ENCODE results near the gene STAC2. TPM values are rescaled to one million over a fixed set of nuclear protein-coding genes. Genes with fewer than 3 reads are reported as not detected.
A peak's percentile ranks its signal among the peaks of the same experiment; 100 is the strongest.

The STAC2 gene
- total RNA-seq, 1 donor from 2014 or later = 0.98 TPM

GRCh38 chr17:39205112-39205526, 20.6 kb downstream of the STAC2 start:
- TF ChIP-seq CTCF (IDR thresholded peaks at IDR 0.05) = no peak
- no peak for TF ChIP-seq POLR2A (IDR thresholded peaks at IDR 0.05)
- TF ChIP-seq POLR2AphosphoS5 (IDR thresholded peaks at IDR 0.05; ENCODE audit: insufficient read depth in 1 of 2, low read depth in 1 of 2) = no peak
- DNase-seq (ENCODE audit: extremely low spot score in 2 of 2) = no peak
- H3K9me3 ChIP-seq = no peaks in the 10 kb centered on the region
- intact Hi-C loops (cut with DNase I) = no loop called here
- no peak overlapping the region for H3K4me3 ChIP-seq
- peaks cover 33% of the 10 kb centered on the region for H3K4me1 ChIP-seq
- H3K27ac ChIP-seq = no peak overlapping the region
- H3K36me3 ChIP-seq = peaks cover 0 to 40% of the 10 kb centered on the region in 2 donors
- H3K27me3 ChIP-seq = no peaks in the 10 kb centered on the region

- H3K4me3 ChIP-seq = no peak overlapping the region
- TF ChIP-seq CTCF (IDR thresholded peaks at IDR 0.05) = no peak
- no peak for TF ChIP-seq POLR2A (IDR thresholded peaks at IDR 0.05)
- no peak for TF ChIP-seq POLR2AphosphoS5 (IDR thresholded peaks at IDR 0.05; ENCODE audit: insufficient read depth in 1 of 2, low read depth in 1 of 2)
- H3K4me1 ChIP-seq = peaks cover 27% of the 10 kb centered on the region
- intact Hi-C loops (cut with DNase I) = no loop called here
- H3K36me3 ChIP-seq = peaks cover 0 to 40% of the 10 kb centered on the region in 2 donors
- H3K9me3 ChIP-seq = no peaks in the 10 kb centered on the region
- no peaks in the 10 kb centered on the region for H3K27me3 ChIP-seq
- H3K27ac ChIP-seq = no peak overlapping the region
- no peak for DNase-seq (ENCODE audit: extremely low spot score in 2 of 2)
Measured at GRCh38 chr17:39204245-39204644, 21.5 kb downstream of the STAC2 start.

- H3K27me3 ChIP-seq = no peaks in the 10 kb centered on the region
- intact Hi-C loops (cut with DNase I) = no loop called here
- H3K4me1 ChIP-seq = peaks cover 49% of the 10 kb centered on the region
- no peaks in the 10 kb centered on the region for H3K9me3 ChIP-seq
- TF ChIP-seq POLR2A (IDR thresholded peaks at IDR 0.05) (no peak), CTCF (IDR thresholded peaks at IDR 0.05) (no peak), POLR2AphosphoS5 (IDR thresholded peaks at IDR 0.05; ENCODE audit: insufficient read depth in 1 of 2, low read depth in 1 of 2) (no peak)
- H3K27ac ChIP-seq = peak overlapping the region; percentile 95
- DNase-seq (ENCODE audit: extremely low spot score in 2 of 2) = no peak
- H3K4me3 ChIP-seq = peak overlapping the region; percentile 84 to 87
- H3K36me3 ChIP-seq = peaks cover 0 to 40% of the 10 kb centered on the region in 2 donors
Measured at GRCh38 chr17:39200957-39201510, 24.7 kb downstream of the STAC2 start.

GRCh38 chr17:39200070-39200879, 25.5 kb downstream of the STAC2 start, which contains the start of gene RPL19:
Gene RPL19 (plus strand): TSS chr17:39200283. CDS start chr17:39200345, 62 bp downstream.
- peak within 1 kb of the TSS; percentile 84 to 87 for H3K4me3 ChIP-seq
- H3K4me1 ChIP-seq = peaks cover 56% of the 10 kb centered on the region

More at GRCh38 chr17:39200070-39200879, 25.5 kb downstream of the STAC2 start, which contains the start of gene RPL19:
- Histone ChIP-seq H3K27ac (peak within 1 kb of the TSS; percentile 95), H3K9me3 (no peaks in the 10 kb centered on the region), H3K36me3 (peaks cover 0 to 40% of the 10 kb centered on the region in 2 donors), H3K27me3 (no peaks in the 10 kb centered on the region)
- TF ChIP-seq POLR2AphosphoS5 (IDR thresholded peaks at IDR 0.05; ENCODE audit: insufficient read depth in 1 of 2, low read depth in 1 of 2) (peak; percentile 87 to 92), CTCF (IDR thresholded peaks at IDR 0.05) (no peak), POLR2A (IDR thresholded peaks at IDR 0.05) (no peak)
- DNase-seq (ENCODE audit: extremely low spot score in 2 of 2) = no peak
- intact Hi-C loops (cut with DNase I) = no loop called here

Data from vagina (tissue), 2 donors.